Keratinocyte (primary cell): Measurements from ENCODE around the gene SELENON. TPM values are rescaled to one million over a fixed set of nuclear protein-coding genes. Genes with fewer than 3 reads are reported as not detected.

Experiments
- DNase-seq: peaks from one replicate; pipeline ENCODE4 v3.0.0-alpha.2; 2011; ENCODE audit warnings: low read depth, missing footprints, low spot score
- FAIRE-seq: peaks from 2 replicates; lab custom pipeline; 2011; peaks lifted over from hg19 to GRCh38; lab: Jason Lieb, UNC
- H2AFZ ChIP-seq: 2 replicates; pipeline ENCODE4 v1.6.0; 2012; ENCODE audit warnings: low read length, control low read depth, inconsistent platforms; ENCODE audit not compliant: control insufficient read depth
- H3K27ac ChIP-seq: 2 replicates; pipeline ENCODE4 v1.5.1; 2011; ENCODE audit warnings: low read length; ENCODE audit not compliant: control insufficient read depth, insufficient read depth
- H3K27me3 ChIP-seq: 3 replicates; pipeline ENCODE4 v1.6.0; 2011; ENCODE audit warnings: low read length; ENCODE audit not compliant: control insufficient read depth, insufficient read depth; ENCODE audit errors: extremely low read depth
- H3K36me3 ChIP-seq, 2 experiments: 2 replicates in 1 of 2; 3 replicates in 1 of 2; pipeline ENCODE4 v1.5.1; 2011; ENCODE audit warnings: low read length in 2 of 2, mild to moderate bottlenecking in 1 of 2; ENCODE audit not compliant: control insufficient read depth in 2 of 2, insufficient read depth in 2 of 2; ENCODE audit errors: extremely low read depth in 1 of 2
- H3K4me1 ChIP-seq: 3 replicates; pipeline ENCODE4 v1.5.1; 2011; ENCODE audit warnings: low read length; ENCODE audit not compliant: control insufficient read depth, insufficient read depth; ENCODE audit errors: extremely low read depth
- H3K4me2 ChIP-seq: 3 replicates; pipeline ENCODE4 v1.6.0; 2011; ENCODE audit warnings: low read depth, low read length; ENCODE audit not compliant: control insufficient read depth, insufficient read depth; ENCODE audit errors: extremely low read depth
- H3K4me3 ChIP-seq, 3 experiments: fragments of 200-600 bp in 1 of 3; sonication (generic) in 1 of 3; 2 replicates in 2 of 3; 3 replicates in 1 of 3; pipeline ENCODE4 v1.5.1; 2011 to 2016; ENCODE audit warnings: low read length in 3 of 3, mild to moderate bottlenecking in 3 of 3, control low read depth in 2 of 3, inconsistent platforms in 1 of 3, low read depth in 1 of 3, mixed read lengths in 1 of 3, mixed run types in 1 of 3, moderate library complexity in 1 of 3; ENCODE audit not compliant: control insufficient read depth in 2 of 3, insufficient read depth in 2 of 3; ENCODE audit errors: extremely low read depth in 1 of 3
- H3K79me2 ChIP-seq: 2 replicates; pipeline ENCODE4 v1.6.0; 2012; ENCODE audit warnings: low read length; ENCODE audit not compliant: control insufficient read depth, insufficient read depth
- H3K9ac ChIP-seq: 3 replicates; pipeline ENCODE4 v1.6.0; 2011; ENCODE audit warnings: low read length; ENCODE audit not compliant: control insufficient read depth, insufficient read depth; ENCODE audit errors: extremely low read depth
- H3K9me1 ChIP-seq: 3 replicates; pipeline ENCODE4 v1.6.0; 2011; ENCODE audit warnings: low read length; ENCODE audit not compliant: control insufficient read depth, insufficient read depth; ENCODE audit errors: extremely low read depth
- H3K9me3 ChIP-seq: 2 replicates; pipeline ENCODE4 v1.5.1; 2012; ENCODE audit warnings: low read depth, low read length; ENCODE audit not compliant: control insufficient read depth
- H4K20me1 ChIP-seq: 3 replicates; pipeline ENCODE4 v1.6.0; 2011; ENCODE audit warnings: low read length; ENCODE audit not compliant: control insufficient read depth, insufficient read depth; ENCODE audit errors: extremely low read depth
- EZH2 ChIP-seq: IDR thresholded peaks from one replicate; pipeline ENCODE4 v1.6.1; 2012; ENCODE audit warnings: inconsistent platforms, mild to moderate bottlenecking, low read length, moderate library complexity
- dilution Hi-C: fragments of 300-500 bp; cut with MboI; formaldehyde crosslinking; loops from one replicate; pipeline ENCODE4 v1.7.0; 2020; ENCODE audit warnings: low sequenced_read_pairs; ENCODE audit not compliant: extremely low pct_ligation_motif_present
- polyA plus RNA-seq, 5 experiments: library from polyadenylated mRNA; depleted of rRNA in 3 of 5; stranded (reverse) in 3 of 5; stranded (forward) in 1 of 5; unstranded in 1 of 5; fragments of >200 nt; gene quantifications; 1 replicate in 1 of 5; 2 replicates in 3 of 5; 3 replicates in 1 of 5; pipeline versions ENCODE4 v1.2.1 to v1.2.3, GENCODE V29; 2011 to 2012; ENCODE audit warnings: missing spikeins in 2 of 5, low read depth in 1 of 5, low replicate concordance in 1 of 5
- TF ChIP-seq, protein P1 (sequence below), 3 experiments: IDR thresholded peaks in 1 of 3; conservative IDR thresholded peaks in 1 of 3; optimal IDR thresholded peaks in 1 of 3; 2 replicates in 2 of 3; 3 replicates in 1 of 3; pipeline versions ENCODE3 to v1.5.1; 2011; ENCODE audit warnings: low read length in 3 of 3, mild to moderate bottlenecking in 3 of 3, moderate library complexity in 2 of 3, control low read depth in 1 of 3, inconsistent platforms in 1 of 3; ENCODE audit not compliant: insufficient read depth in 2 of 3; ENCODE audit errors: extremely low read depth in 1 of 3

The SELENON gene
- polyA plus RNA-seq, 1 donor (not counting 4 experiments of a cell fraction or from before 2014, with no cell fraction given): 15.4 TPM

- no peak overlapping the region for H3K9ac ChIP-seq
- H3K27ac ChIP-seq: no peak overlapping the region
- peaks cover 16 to 28% of the 10 kb centered on the region in 2 experiments for H3K36me3 ChIP-seq
- no peaks in the 10 kb centered on the region for H3K79me2 ChIP-seq
- H4K20me1 ChIP-seq: no peaks in the 10 kb centered on the region
- H3K4me3 ChIP-seq: no peak overlapping the region
- no peak for TF ChIP-seq EZH2
- TF ChIP-seq, protein P1, sequence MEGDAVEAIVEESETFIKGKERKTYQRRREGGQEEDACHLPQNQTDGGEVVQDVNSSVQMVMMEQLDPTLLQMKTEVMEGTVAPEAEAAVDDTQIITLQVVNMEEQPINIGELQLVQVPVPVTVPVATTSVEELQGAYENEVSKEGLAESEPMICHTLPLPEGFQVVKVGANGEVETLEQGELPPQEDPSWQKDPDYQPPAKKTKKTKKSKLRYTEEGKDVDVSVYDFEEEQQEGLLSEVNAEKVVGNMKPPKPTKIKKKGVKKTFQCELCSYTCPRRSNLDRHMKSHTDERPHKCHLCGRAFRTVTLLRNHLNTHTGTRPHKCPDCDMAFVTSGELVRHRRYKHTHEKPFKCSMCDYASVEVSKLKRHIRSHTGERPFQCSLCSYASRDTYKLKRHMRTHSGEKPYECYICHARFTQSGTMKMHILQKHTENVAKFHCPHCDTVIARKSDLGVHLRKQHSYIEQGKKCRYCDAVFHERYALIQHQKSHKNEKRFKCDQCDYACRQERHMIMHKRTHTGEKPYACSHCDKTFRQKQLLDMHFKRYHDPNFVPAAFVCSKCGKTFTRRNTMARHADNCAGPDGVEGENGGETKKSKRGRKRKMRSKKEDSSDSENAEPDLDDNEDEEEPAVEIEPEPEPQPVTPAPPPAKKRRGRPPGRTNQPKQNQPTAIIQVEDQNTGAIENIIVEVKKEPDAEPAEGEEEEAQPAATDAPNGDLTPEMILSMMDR (optimal IDR thresholded peaks at IDR 0.05 in 1 of 3, IDR thresholded peaks at IDR 0.05 in 1 of 3, conservative IDR thresholded peaks at IDR 0.05 in 1 of 3; ENCODE audit: extremely low read depth in 1 of 3, insufficient read depth in 2 of 3, low read length in 3 of 3): no peak
- H2AFZ ChIP-seq: no peak overlapping the region
- FAIRE-seq: no peak
- dilution Hi-C loops: no loop called here
- DNase-seq: no peak
- peaks cover 7% of the 10 kb centered on the region for H3K4me1 ChIP-seq
- H3K27me3 ChIP-seq: no peaks in the 10 kb centered on the region
- H3K9me3 ChIP-seq: no peaks in the 10 kb centered on the region
- H3K9me1 ChIP-seq: peaks cover 2% of the 10 kb centered on the region
- H3K4me2 ChIP-seq: no peak overlapping the region
Observed at GRCh38 chr1:25813071-25813733, 13.2 kb downstream of the SELENON start.

- no peaks in the 10 kb centered on the region for H3K9me3 ChIP-seq
- no peak overlapping the region for H3K4me3 ChIP-seq
- peaks cover 11 to 26% of the 10 kb centered on the region in 2 experiments for H3K36me3 ChIP-seq
- DNase-seq (no peak), FAIRE-seq (no peak)
- no peak overlapping the region for H3K4me2 ChIP-seq
- H3K79me2 ChIP-seq: no peaks in the 10 kb centered on the region
- peaks cover 2% of the 10 kb centered on the region for H3K9me1 ChIP-seq
- no peaks in the 10 kb centered on the region for H3K27me3 ChIP-seq
- H3K27ac ChIP-seq: no peak overlapping the region
- TF ChIP-seq, protein P1 (optimal IDR thresholded peaks at IDR 0.05 in 1 of 3, IDR thresholded peaks at IDR 0.05 in 1 of 3, conservative IDR thresholded peaks at IDR 0.05 in 1 of 3; ENCODE audit: extremely low read depth in 1 of 3, insufficient read depth in 2 of 3, low read length in 3 of 3): no peak
- TF ChIP-seq EZH2: no peak
- H4K20me1 ChIP-seq: no peaks in the 10 kb centered on the region
- H2AFZ ChIP-seq: no peak overlapping the region
- no peak overlapping the region for H3K9ac ChIP-seq
- dilution Hi-C loops: no loop called here
- H3K4me1 ChIP-seq: peaks cover 14% of the 10 kb centered on the region
Observed at GRCh38 chr1:25813734-25814471, 13.9 kb downstream of the SELENON start.
